Measurements from ENCODE around the gene GIT2.

GRCh38 chr12:110012659-110013058, 16.5 kb upstream of the GIT2 start:
- TF ChIP-seq CTCF (IDR thresholded peaks at IDR 0.05) (no peak), POLR2A (IDR thresholded peaks at IDR 0.05) (no peak), EP300 (IDR thresholded peaks at IDR 0.05; ENCODE audit: low read depth) (no peak), POLR2AphosphoS5 (IDR thresholded peaks at IDR 0.05) (no peak)

All from transverse colon (tissue), 4 donors.